Neuronal stem cell (in vitro differentiated cells): Measurements from ENCODE around the gene GHITM.
"Not testable (repeated sequence)": the region's sequence is repeated elsewhere in the genome, so short reads cannot be mapped to it uniquely, and the experiment has no call there.

Experiments
- DNase-seq: peaks from one replicate; pipeline ENCODE4 v3.0.0-alpha.2; 2013; ENCODE audit warnings: low spot score
- H2AFZ ChIP-seq: one replicate; pipeline ENCODE4 v1.6.1; 2013; ENCODE audit warnings: mild to moderate bottlenecking, low read length, inconsistent platforms
- H2AK5ac ChIP-seq: 2 replicates; pipeline ENCODE4 v1.6.1; 2013; ENCODE audit warnings: low read depth, mild to moderate bottlenecking, inconsistent platforms, low read length, moderate library complexity, mixed read lengths
- H2BK120ac ChIP-seq: 2 replicates; pipeline ENCODE4 v1.6.1; 2013; ENCODE audit warnings: low read depth, mild to moderate bottlenecking, inconsistent platforms, low read length, moderate library complexity, mixed read lengths
- H2BK12ac ChIP-seq: one replicate; pipeline ENCODE4 v1.6.1; 2013; ENCODE audit warnings: low read length, inconsistent platforms
- H2BK15ac ChIP-seq: 2 replicates; pipeline ENCODE4 v1.6.1; 2013; ENCODE audit warnings: mild to moderate bottlenecking, low read length, inconsistent platforms, mixed read lengths
- H2BK5ac ChIP-seq: one replicate; pipeline ENCODE4 v1.6.1; 2013; ENCODE audit warnings: inconsistent platforms, mild to moderate bottlenecking, low read length, moderate library complexity
- H3K14ac ChIP-seq: one replicate; pipeline ENCODE4 v1.6.1; 2013; ENCODE audit warnings: low read length, inconsistent platforms
- H3K18ac ChIP-seq: 2 replicates; pipeline ENCODE4 v1.6.1; 2013; ENCODE audit warnings: low read length, inconsistent platforms
- H3K23ac ChIP-seq: 2 replicates; pipeline ENCODE4 v1.6.1; 2013; ENCODE audit warnings: low read depth, mild to moderate bottlenecking, mixed read lengths, low read length, inconsistent platforms; ENCODE audit not compliant: poor library complexity
- H3K27ac ChIP-seq: replicated peaks from 3 replicates; pipeline ENCODE4 v1.5.1; 2013; ENCODE audit warnings: low read length, inconsistent platforms
- H3K27me3 ChIP-seq, 3 experiments: 2 replicates each; pipeline ENCODE4 v1.6.1; 2013; ENCODE audit warnings: low read length in 3 of 3, mild to moderate bottlenecking in 2 of 3, inconsistent platforms in 1 of 3, low read depth in 1 of 3, mixed read lengths in 1 of 3, moderate library complexity in 1 of 3; ENCODE audit not compliant: control insufficient read depth in 3 of 3, insufficient read depth in 3 of 3
- H3K36me3 ChIP-seq, 2 donors: replicated peaks in 1 of 2; 2 replicates each; pipeline ENCODE4 v1.6.1; 2013; ENCODE audit warnings: low read length in 2 of 2; ENCODE audit not compliant: control insufficient read depth in 2 of 2, insufficient read depth in 2 of 2
- H3K4ac ChIP-seq: 2 replicates; pipeline ENCODE4 v1.6.1; 2013; ENCODE audit warnings: inconsistent platforms, mild to moderate bottlenecking, low read length, moderate library complexity
- H3K4me1 ChIP-seq, 2 donors: 1 replicate in 1 of 2; 2 replicates in 1 of 2; pipeline ENCODE4 v1.6.1; 2013; ENCODE audit warnings: low read length in 2 of 2, low read depth in 1 of 2; ENCODE audit not compliant: control insufficient read depth in 2 of 2, insufficient read depth in 1 of 2
- H3K4me2 ChIP-seq: one replicate; pipeline ENCODE4 v1.6.1; 2013; ENCODE audit warnings: mild to moderate bottlenecking, low read length, inconsistent platforms; ENCODE audit not compliant: insufficient read depth, poor library complexity, severe bottlenecking
- H3K4me3 ChIP-seq, 2 donors: 2 replicates each; pipeline ENCODE4 v1.5.1; 2013; ENCODE audit warnings: low read length in 2 of 2, mild to moderate bottlenecking in 2 of 2, inconsistent platforms in 1 of 2, moderate library complexity in 1 of 2
- H3K79me1 ChIP-seq: one replicate; pipeline ENCODE4 v1.6.1; 2013; ENCODE audit warnings: low read depth, mild to moderate bottlenecking, inconsistent platforms, low read length, moderate library complexity
- H3K9ac ChIP-seq: one replicate; pipeline ENCODE4 v1.6.1; 2013; ENCODE audit warnings: mild to moderate bottlenecking, low read depth, low read length, inconsistent platforms; ENCODE audit not compliant: poor library complexity
- H3K9me3 ChIP-seq, 2 donors: replicated peaks in 1 of 2; 2 replicates each; pipeline versions ENCODE3 to v1.6.1; 2013; ENCODE audit warnings: low read length in 2 of 2, mild to moderate bottlenecking in 2 of 2, inconsistent platforms in 1 of 2, low read depth in 1 of 2, mixed read lengths in 1 of 2, moderate library complexity in 1 of 2; ENCODE audit not compliant: control insufficient read depth in 2 of 2, insufficient read depth in 1 of 2
- H4K8ac ChIP-seq: one replicate; pipeline ENCODE4 v1.6.1; 2013; ENCODE audit warnings: low read depth, mild to moderate bottlenecking, inconsistent platforms, low read length, moderate library complexity
- H4K91ac ChIP-seq: one replicate; pipeline ENCODE4 v1.6.1; 2013; ENCODE audit warnings: low read length, low read depth, mild to moderate bottlenecking, inconsistent platforms; ENCODE audit not compliant: poor library complexity
- WGBS, 2 donors: extraction: QIAGEN DNeasy Blood & Tissue Kit; methylation state at CpG; one replicate each; pipeline ENCODE4 v1.1.7; 2013; ENCODE audit warnings: missing lambda C conversion rate in 2 of 2, mixed read lengths in 1 of 2; ENCODE audit not compliant: insufficient read length in 2 of 2, insufficient replicate concordance in 1 of 2; ENCODE audit errors: extremely low coverage in 2 of 2; 5-methylcytosine and 5-hydroxymethylcytosine counted together

The GHITM gene

DNA sequence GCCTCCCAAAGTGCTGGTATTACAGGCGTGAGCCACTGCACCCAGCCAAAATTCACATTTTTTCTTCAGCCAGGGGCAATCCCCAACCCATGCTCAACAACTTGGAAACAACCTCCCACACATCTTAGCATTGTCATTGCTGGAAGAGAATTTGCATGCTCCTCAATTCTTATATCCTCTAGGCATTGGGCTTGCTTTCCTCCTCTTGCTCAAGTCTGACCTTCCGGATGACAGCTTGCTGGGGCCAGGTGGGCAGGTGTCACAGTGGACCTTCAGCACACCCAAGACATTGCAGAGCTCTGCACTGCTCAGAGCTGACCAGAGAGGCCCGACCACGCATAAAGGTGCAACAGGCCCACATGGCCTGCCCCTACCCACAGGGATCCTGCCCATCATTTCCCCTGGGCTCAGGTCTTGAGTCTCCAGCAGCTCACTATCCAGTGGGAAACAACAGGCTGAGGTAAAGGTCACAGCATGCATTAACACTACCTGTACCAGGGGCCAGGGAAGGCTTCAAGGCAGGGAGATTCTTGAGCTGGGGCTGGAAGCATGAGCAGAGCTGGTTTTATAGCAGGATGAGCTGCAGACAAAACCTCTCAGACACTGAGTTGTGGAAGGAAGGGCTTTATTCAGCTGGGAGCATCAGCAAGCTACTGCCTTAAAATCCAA, 27.4 kb downstream of the GHITM start:
- Histone ChIP-seq H2BK120ac (no peak overlapping the region), H2AFZ (no peak overlapping the region), H2AK5ac (no peak overlapping the region), H4K8ac (no peak overlapping the region), H3K4me3 (no peak overlapping the region), H3K9ac (no peak overlapping the region), H3K79me1 (no peaks in the 10 kb centered on the region), H2BK12ac (no peak overlapping the region), H2BK15ac (no peak overlapping the region), H3K27ac (no peak overlapping the region), H3K4me1 (peaks cover 0 to 3% of the 10 kb centered on the region in 2 donors), H3K4me2 (no peak overlapping the region), H3K18ac (no peak overlapping the region), H3K9me3 (no peaks in the 10 kb centered on the region), H3K23ac (no peak overlapping the region), H2BK5ac (no peak overlapping the region), H3K14ac (no peak overlapping the region), H3K4ac (no peak overlapping the region), H3K27me3 (no peaks in the 10 kb centered on the region), H3K36me3 (no peaks in the 10 kb centered on the region), H4K91ac (no peak overlapping the region)
- no peak for DNase-seq
- WGBS, 2 donors: no CpG with 5 or more reads among the region's 4 CpGs

DNA sequence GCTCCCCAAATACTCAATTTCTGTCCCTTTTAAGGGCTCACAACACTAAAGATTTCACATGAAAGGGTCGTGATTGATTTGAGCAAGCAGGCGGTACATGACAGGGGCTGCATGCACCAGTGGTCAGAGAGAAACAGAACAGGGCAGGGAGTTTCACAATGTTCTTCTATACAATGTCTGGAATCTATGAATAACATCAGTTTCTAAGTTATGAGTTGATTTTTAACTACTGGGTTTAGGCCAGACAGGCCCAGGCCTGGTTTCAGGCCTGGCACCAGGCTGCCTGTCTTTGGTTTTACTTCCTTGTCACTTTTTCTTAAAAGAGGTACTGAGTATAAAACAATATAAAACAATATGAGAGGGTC, 28.0 kb downstream of the GHITM start:
- not testable (repeated sequence) for H3K14ac ChIP-seq, H3K27me3 ChIP-seq, DNase-seq, H3K18ac ChIP-seq, H2BK5ac ChIP-seq, H3K36me3 ChIP-seq, H3K27ac ChIP-seq, H4K91ac ChIP-seq, H3K23ac ChIP-seq, H3K4me1 ChIP-seq, H3K4ac ChIP-seq, H2BK120ac ChIP-seq, H2AFZ ChIP-seq, H3K79me1 ChIP-seq, H3K9me3 ChIP-seq, H4K8ac ChIP-seq, H3K4me2 ChIP-seq, H2AK5ac ChIP-seq, H3K9ac ChIP-seq, H2BK12ac ChIP-seq, H3K4me3 ChIP-seq, H2BK15ac ChIP-seq
- no CpG with 5 or more reads among the region's 2 CpGs for WGBS, 2 donors

- not testable (repeated sequence) for H3K9ac ChIP-seq, H4K8ac ChIP-seq, H3K4ac ChIP-seq, H2BK5ac ChIP-seq, H3K9me3 ChIP-seq, H2AK5ac ChIP-seq, H3K18ac ChIP-seq, H2BK15ac ChIP-seq, H4K91ac ChIP-seq, DNase-seq, H3K36me3 ChIP-seq, H3K27me3 ChIP-seq, H3K14ac ChIP-seq, H2BK120ac ChIP-seq, H2AFZ ChIP-seq, H3K27ac ChIP-seq, H3K4me3 ChIP-seq, H2BK12ac ChIP-seq, H3K4me1 ChIP-seq, H3K23ac ChIP-seq, H3K79me1 ChIP-seq, H3K4me2 ChIP-seq
- WGBS, 2 donors: no CpG with 5 or more reads among the region's 10 CpGs
These were observed 29.1 kb downstream of the GHITM start for GRCh38 chr10:84168382-84168781.

DNA sequence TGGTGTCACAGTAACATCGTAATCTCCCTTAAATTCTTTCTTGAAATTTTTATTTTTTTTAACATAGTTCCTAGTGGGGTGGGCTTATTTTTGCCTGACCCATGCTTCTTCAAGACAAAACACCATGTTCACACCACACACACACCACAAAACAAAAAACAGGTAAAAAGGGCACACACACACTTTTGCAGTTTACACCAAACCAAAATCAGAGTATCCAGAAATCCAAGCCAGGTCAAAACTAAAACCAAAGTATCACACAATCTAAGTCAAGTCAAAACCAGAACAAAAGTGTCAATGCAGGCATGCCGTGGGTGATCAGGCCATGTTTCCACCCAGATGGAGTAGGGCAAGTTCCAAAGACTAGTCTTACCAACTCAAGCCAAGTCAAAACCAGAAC, 31.9 kb downstream of the GHITM start:
- not testable (repeated sequence) for H4K8ac ChIP-seq, H3K14ac ChIP-seq, H2AK5ac ChIP-seq, H3K9ac ChIP-seq, H3K9me3 ChIP-seq, H4K91ac ChIP-seq, H2BK120ac ChIP-seq, H3K4me2 ChIP-seq, H3K27ac ChIP-seq, H3K27me3 ChIP-seq, H3K18ac ChIP-seq, H2BK5ac ChIP-seq, H3K4me1 ChIP-seq, H3K23ac ChIP-seq, H3K36me3 ChIP-seq, H2BK15ac ChIP-seq, H3K4ac ChIP-seq, DNase-seq, H3K79me1 ChIP-seq, H2BK12ac ChIP-seq, H3K4me3 ChIP-seq
- no CpG with 5 or more reads among the region's 2 CpGs for WGBS, 2 donors
- H2AFZ ChIP-seq: peak overlapping the region; percentile 92
